Gastrocnemius medialis (tissue), 4 donors: Measurements from ENCODE around the gene SFMBT2. TPM values are rescaled to one million over a fixed set of nuclear protein-coding genes. Genes with fewer than 3 reads are reported as not detected.
A peak's percentile ranks its signal among the peaks of the same experiment; 100 is the strongest.

Experiments used
- ATAC-seq, 2 donors: fragments of 150-250 bp; one replicate each; pipeline ENCODE4 v1.9.1; 2016
- DNase-seq, 2 donors: peaks; one replicate each; pipeline ENCODE4 v3.0.0-alpha.2; 2019
- H3K27ac ChIP-seq, 4 donors: fragments of 200-600 bp; sonication (generic); 1 replicate in 1 of 4; 2 replicates in 3 of 4; pipeline ENCODE4 v1.5.1; 2016 to 2018; ENCODE audit warnings: mild to moderate bottlenecking in 2 of 4, moderate library complexity in 1 of 4
- H3K27me3 ChIP-seq, 3 donors: fragments of 200-600 bp; sonication (generic) in 2 of 3; 1 replicate in 1 of 3; 2 replicates in 2 of 3; pipeline versions ENCODE4 v1.5.1 to v1.6.0; 2016 to 2019; ENCODE audit warnings: mild to moderate bottlenecking in 1 of 3, moderate library complexity in 1 of 3
- H3K36me3 ChIP-seq, 2 donors: fragments of 200-600 bp; sonication (generic) in 1 of 2; one replicate each; pipeline ENCODE4 v1.5.1; 2017 to 2018
- H3K4me1 ChIP-seq, 2 donors: fragments of 200-600 bp; sonication (generic) in 1 of 2; one replicate each; pipeline ENCODE4 v1.5.1; 2016 to 2017; ENCODE audit warnings: mild to moderate bottlenecking in 2 of 2
- H3K4me3 ChIP-seq, 4 donors: fragments of 200-600 bp; sonication (generic) in 3 of 4; 1 replicate in 1 of 4; 2 replicates in 3 of 4; pipeline ENCODE4 v1.5.1; 2016 to 2019; ENCODE audit warnings: mild to moderate bottlenecking in 2 of 4
- H3K9me3 ChIP-seq, 3 donors: fragments of 200-600 bp; sonication (generic) in 2 of 3; 1 replicate in 1 of 3; 2 replicates in 2 of 3; pipeline ENCODE4 v1.5.1; 2016 to 2019
- POLR2A ChIP-seq, 2 donors: fragments of 450-650 bp; IDR thresholded peaks; one replicate each; pipeline ENCODE4 v1.6.1; 2017; ENCODE audit warnings: antibody characterized with exemption in 2 of 2, mild to moderate bottlenecking in 2 of 2, moderate library complexity in 2 of 2
- in situ Hi-C, 4 donors: fragments of 200-750 bp; cut with MboI; loops; one replicate each; pipeline versions ENCODE4 v1.15.0 to v1.8.0; 2017; ENCODE audit warnings: low sequenced_read_pairs in 4 of 4
- intact Hi-C: fragments of 100-400 bp; cut with DNase I; formaldehyde crosslinking; loops from one replicate; pipeline ENCODE4 v1.15.1; 2023; ENCODE audit warnings: low total_unique reads
- total RNA-seq, 4 donors: library from RNA; depleted of rRNA; stranded (reverse); fragments of >200 nt; gene quantifications; one replicate each; pipeline versions ENCODE4 v1.1.0 to v1.2.3, GENCODE V29; 2016
- TF ChIP-seq, protein P1 (sequence below), 5 experiments: fragments of 450-650 bp in 3 of 5; fragments of 200-600 bp in 2 of 5; sonication (generic) in 2 of 5; IDR thresholded peaks in 4 of 5; conservative IDR thresholded peaks in 1 of 5; 1 replicate in 4 of 5; 2 replicates in 1 of 5; pipeline ENCODE4 v1.5.1; 2016 to 2019; ENCODE audit warnings: antibody characterized with exemption in 5 of 5, mild to moderate bottlenecking in 3 of 5, moderate library complexity in 3 of 5

Gene SFMBT2
- total RNA-seq, 4 donors from 2014 or later = 1.1 to 6.9 (median 2.1) TPM

DNA sequence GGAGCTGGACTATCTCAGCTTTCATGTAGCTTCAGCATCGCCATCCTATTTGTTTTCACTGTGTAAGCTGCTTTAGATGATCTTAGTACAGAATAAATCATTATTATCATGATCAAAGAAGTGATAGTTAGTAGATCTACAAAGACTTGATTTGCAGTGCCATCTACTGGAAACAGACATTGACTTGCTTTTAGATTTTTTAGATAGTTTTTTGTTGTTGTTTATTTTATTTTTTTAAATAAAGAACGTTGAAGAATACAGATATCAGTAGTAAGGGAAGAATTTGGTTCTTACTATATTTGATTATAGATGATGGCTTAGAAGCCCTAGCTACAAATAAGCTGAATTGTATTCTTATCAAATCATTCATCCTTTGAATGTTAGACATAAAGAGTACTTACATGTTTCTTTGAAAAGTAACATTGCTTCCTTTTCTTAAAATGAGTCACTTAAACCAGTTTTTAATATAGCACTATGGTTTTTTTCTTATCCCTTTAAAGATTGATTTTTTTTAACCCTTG, 6.3 kb upstream of the SFMBT2 start:
- Histone ChIP-seq H3K9me3 (no peaks in the 10 kb centered on the region), H3K27ac (no peak overlapping the region), H3K36me3 (no peaks in the 10 kb centered on the region), H3K4me3 (no peak overlapping the region), H3K27me3 (no peaks in the 10 kb centered on the region), H3K4me1 (peaks cover 3 to 5% of the 10 kb centered on the region in 2 donors)
- intact Hi-C loops = loop anchor here (2.0 to 5.0 kb wide), 3 partner anchors 295 to 630 kb away; no protein-coding TSS in a partner anchor
- TF ChIP-seq POLR2A (IDR thresholded peaks at IDR 0.05) = no peak
- TF ChIP-seq, protein P1, sequence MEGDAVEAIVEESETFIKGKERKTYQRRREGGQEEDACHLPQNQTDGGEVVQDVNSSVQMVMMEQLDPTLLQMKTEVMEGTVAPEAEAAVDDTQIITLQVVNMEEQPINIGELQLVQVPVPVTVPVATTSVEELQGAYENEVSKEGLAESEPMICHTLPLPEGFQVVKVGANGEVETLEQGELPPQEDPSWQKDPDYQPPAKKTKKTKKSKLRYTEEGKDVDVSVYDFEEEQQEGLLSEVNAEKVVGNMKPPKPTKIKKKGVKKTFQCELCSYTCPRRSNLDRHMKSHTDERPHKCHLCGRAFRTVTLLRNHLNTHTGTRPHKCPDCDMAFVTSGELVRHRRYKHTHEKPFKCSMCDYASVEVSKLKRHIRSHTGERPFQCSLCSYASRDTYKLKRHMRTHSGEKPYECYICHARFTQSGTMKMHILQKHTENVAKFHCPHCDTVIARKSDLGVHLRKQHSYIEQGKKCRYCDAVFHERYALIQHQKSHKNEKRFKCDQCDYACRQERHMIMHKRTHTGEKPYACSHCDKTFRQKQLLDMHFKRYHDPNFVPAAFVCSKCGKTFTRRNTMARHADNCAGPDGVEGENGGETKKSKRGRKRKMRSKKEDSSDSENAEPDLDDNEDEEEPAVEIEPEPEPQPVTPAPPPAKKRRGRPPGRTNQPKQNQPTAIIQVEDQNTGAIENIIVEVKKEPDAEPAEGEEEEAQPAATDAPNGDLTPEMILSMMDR (IDR thresholded peaks at IDR 0.05 in 4 of 5, conservative IDR thresholded peaks at IDR 0.05 in 1 of 5) = peak; percentile 28 to 65 (median 54)
- in situ Hi-C loops = loop anchor here (5.0 to 25.0 kb wide), 8 partner anchors 152 to 1005 kb away; no protein-coding TSS in a partner anchor
- ATAC-seq = no peak
- DNase-seq = no peak

DNA sequence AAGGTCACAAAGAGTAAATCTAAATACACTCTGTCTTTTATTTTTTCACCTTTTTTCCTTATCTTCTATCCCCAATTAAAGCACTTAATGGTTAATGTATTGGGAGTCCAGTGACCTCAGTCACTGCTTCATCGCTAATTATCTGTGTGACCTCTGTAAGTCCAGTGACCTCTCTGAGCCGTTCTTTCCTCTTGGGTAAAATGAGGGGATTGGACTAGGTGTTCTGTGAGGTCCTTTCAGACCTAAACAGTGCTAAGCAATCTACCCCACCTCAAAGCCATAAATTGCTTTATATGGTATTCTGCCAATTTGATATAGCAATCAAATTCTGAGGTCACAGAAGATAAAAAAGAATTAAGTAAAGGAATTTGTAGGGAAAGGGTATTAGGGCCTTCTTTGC, 3.9 kb upstream of the SFMBT2 start:
- ATAC-seq = no peak
- DNase-seq = no peak
- Histone ChIP-seq H3K27ac (no peak overlapping the region), H3K4me3 (no peak overlapping the region), H3K27me3 (no peaks in the 10 kb centered on the region), H3K36me3 (no peaks in the 10 kb centered on the region), H3K4me1 (peaks cover 6 to 7% of the 10 kb centered on the region in 2 donors), H3K9me3 (no peaks in the 10 kb centered on the region)
- in situ Hi-C loops = loop anchor here (5.0 to 25.0 kb wide), 8 partner anchors 150 to 1002 kb away; no protein-coding TSS in a partner anchor
- intact Hi-C loops = loop anchor here (5.0 kb wide), 2 partner anchors 292 to 627 kb away; no protein-coding TSS in a partner anchor
- TF ChIP-seq POLR2A (IDR thresholded peaks at IDR 0.05) = no peak
- TF ChIP-seq, protein P1 (IDR thresholded peaks at IDR 0.05 in 4 of 5, conservative IDR thresholded peaks at IDR 0.05 in 1 of 5) = no peak

DNA sequence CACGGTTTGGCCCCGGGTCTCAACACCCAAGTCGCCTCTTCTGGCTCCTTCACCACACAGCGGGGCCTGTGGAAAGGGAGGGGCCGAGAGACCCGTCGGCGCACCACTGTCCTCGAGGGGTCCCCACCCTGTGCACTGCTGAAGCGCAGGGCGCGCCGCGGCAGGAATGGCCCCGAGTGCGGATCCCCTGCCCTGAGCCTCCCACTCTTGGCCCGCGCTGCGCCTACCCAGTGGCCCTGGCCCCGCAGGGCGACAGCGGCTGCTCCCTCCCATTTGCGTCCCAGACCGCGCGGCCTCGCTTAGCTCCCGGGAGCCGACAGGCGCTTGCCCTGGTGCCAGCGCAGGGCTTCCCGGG, 2.1 kb upstream of the SFMBT2 start:
- H3K27me3 ChIP-seq = no peaks in the 10 kb centered on the region
- TF ChIP-seq, protein P1 (IDR thresholded peaks at IDR 0.05 in 4 of 5, conservative IDR thresholded peaks at IDR 0.05 in 1 of 5) = no peak
- TF ChIP-seq POLR2A (IDR thresholded peaks at IDR 0.05) = no peak
- DNase-seq (no peak), ATAC-seq (no peak)
- H3K4me3 ChIP-seq = peak overlapping the region; percentile 58 to 83 (median 73)
- intact Hi-C loops (no loop called here), in situ Hi-C loops (loop anchor here (10.0 to 25.0 kb wide), 6 partner anchors 148 to 1001 kb away; no protein-coding TSS in a partner anchor)
- H3K4me1 ChIP-seq = peaks cover 6 to 14% of the 10 kb centered on the region in 2 donors
- H3K9me3 ChIP-seq = no peaks in the 10 kb centered on the region
- H3K36me3 ChIP-seq = no peaks in the 10 kb centered on the region
- peak overlapping the region in 1 of 4 donors; percentile 84 for H3K27ac ChIP-seq

DNA sequence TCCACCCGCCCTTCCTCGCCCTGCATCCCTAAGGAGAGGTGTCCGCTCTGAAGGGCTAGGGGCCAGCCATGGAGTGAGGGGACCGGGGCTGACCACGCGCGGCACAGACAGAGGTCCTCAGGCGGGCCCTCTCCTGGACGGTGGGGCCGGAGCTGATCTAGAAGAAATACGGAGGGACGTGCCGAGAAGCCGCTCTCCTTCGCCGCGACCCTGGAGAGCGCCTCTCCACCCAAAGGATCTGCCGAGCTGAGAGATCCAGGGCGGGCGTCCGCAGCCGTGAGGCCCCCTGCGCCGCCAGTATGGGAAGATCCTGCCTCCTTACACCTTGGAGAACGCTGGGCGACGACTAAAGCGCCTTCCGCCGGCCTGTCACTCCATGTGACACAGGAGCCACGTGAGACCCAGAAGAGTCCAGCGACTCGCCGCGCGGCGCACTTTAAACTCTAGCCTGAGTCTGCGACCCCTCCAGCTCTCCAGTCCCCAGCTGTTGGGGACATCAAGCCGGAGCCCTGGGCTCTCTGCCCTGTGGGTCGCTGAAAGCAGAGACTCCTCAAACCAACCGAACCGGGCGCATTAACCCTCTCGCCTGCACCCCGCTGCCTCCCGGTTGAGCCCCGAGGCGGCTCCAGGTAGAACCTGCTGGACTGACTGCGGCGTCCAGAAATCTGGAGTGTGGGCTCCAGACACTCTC, 1.5 kb upstream of the SFMBT2 start:
- H3K4me1 ChIP-seq = peaks cover 6 to 18% of the 10 kb centered on the region in 2 donors
- H3K4me3 ChIP-seq = peak overlapping the region; percentile 58 to 83 (median 73)
- H3K27me3 ChIP-seq = no peaks in the 10 kb centered on the region
- ATAC-seq (peak; percentile 46 to 48), DNase-seq (peak; percentile 59 to 74)
- peak overlapping the region in 3 of 4 donors; percentile 2 to 84 (median 30) for H3K27ac ChIP-seq
- TF ChIP-seq, protein P1 (IDR thresholded peaks at IDR 0.05 in 4 of 5, conservative IDR thresholded peaks at IDR 0.05 in 1 of 5) = no peak
- TF ChIP-seq POLR2A (IDR thresholded peaks at IDR 0.05) = peak in 1 of 2 donors; percentile 28
- intact Hi-C loops (no loop called here), in situ Hi-C loops (loop anchor here (10.0 to 25.0 kb wide), 6 partner anchors 148 to 1000 kb away; no protein-coding TSS in a partner anchor)
- H3K36me3 ChIP-seq = no peaks in the 10 kb centered on the region
- H3K9me3 ChIP-seq = no peaks in the 10 kb centered on the region
